Sigmoid colon (tissue), 7 donors: ENCODE measurements around the gene ZNF467. TPM values are rescaled to one million over a fixed set of nuclear protein-coding genes. Genes with fewer than 3 reads are reported as not detected.

Experiments
- DNase-seq: peaks from one replicate; pipeline ENCODE4 v3.0.0-alpha.2; 2019
- H3K27ac ChIP-seq, 4 donors: fragments of 200-600 bp; sonication (generic); one replicate each; pipeline ENCODE4 v1.5.1; 2016 to 2019; ENCODE audit warnings: mild to moderate bottlenecking in 1 of 4
- H3K27me3 ChIP-seq, 3 donors: fragments of 200-600 bp; sonication (generic); one replicate each; pipeline ENCODE4 v1.5.1; 2019; ENCODE audit warnings: mild to moderate bottlenecking in 1 of 3
- H3K36me3 ChIP-seq, 4 donors: fragments of 200-600 bp; sonication (generic); one replicate each; pipeline ENCODE4 v1.5.1; 2016 to 2019
- H3K4me1 ChIP-seq, 4 donors: fragments of 200-600 bp; sonication (generic); one replicate each; pipeline ENCODE4 v1.5.1; 2017 to 2019
- H3K4me3 ChIP-seq, 4 donors: fragments of 200-600 bp; sonication (generic); one replicate each; pipeline ENCODE4 v1.5.1; 2017 to 2019; ENCODE audit warnings: mild to moderate bottlenecking in 2 of 4, moderate library complexity in 1 of 4
- H3K9me3 ChIP-seq, 4 donors: fragments of 200-600 bp in 3 of 4; sonication (generic) in 3 of 4; one replicate each; pipeline versions ENCODE4 v1.5.1 to v1.6.1; 2013 to 2019
- CTCF ChIP-seq, 4 experiments: fragments of 450-650 bp in 3 of 4; fragments of 200-600 bp in 1 of 4; IDR thresholded peaks; one replicate each; pipeline ENCODE4 v1.5.1; 2016 to 2019; ENCODE audit warnings: antibody characterized with exemption in 4 of 4, mild to moderate bottlenecking in 3 of 4, moderate library complexity in 2 of 4
- EP300 ChIP-seq, 4 donors: sonication (generic); formaldehyde crosslinking; IDR thresholded peaks; one replicate each; pipeline ENCODE4 v1.6.1; 2017; ENCODE audit warnings: antibody characterized with exemption in 4 of 4
- POLR2A ChIP-seq, 2 donors: fragments of 450-650 bp; IDR thresholded peaks; one replicate each; pipeline ENCODE4 v1.6.1; 2016; ENCODE audit warnings: antibody characterized with exemption in 2 of 2, mild to moderate bottlenecking in 2 of 2, moderate library complexity in 2 of 2
- POLR2AphosphoS5 ChIP-seq, 4 donors: sonication (generic); formaldehyde crosslinking; IDR thresholded peaks; one replicate each; pipeline ENCODE4 v1.6.1; 2017; ENCODE audit warnings: antibody characterized with exemption in 4 of 4
- WGBS, 2 donors: extraction: QIAGEN DNeasy Blood & Tissue Kit; methylation state at CpG; one replicate each; pipeline ENCODE4 v1.1.7; 2013; 5-methylcytosine and 5-hydroxymethylcytosine counted together
- intact Hi-C: fragments of 100-400 bp; cut with DNase I; formaldehyde crosslinking; loops from one replicate; pipeline ENCODE4 v1.15.1; 2023
- polyA plus RNA-seq, 3 donors: library from polyadenylated mRNA; stranded (reverse); fragments of 200-250 nt; gene quantifications; one replicate each; pipeline ENCODE4 v1.2.3, GENCODE V29; 2013
- total RNA-seq, 4 donors: library from RNA; depleted of rRNA; stranded (reverse); fragments of >200 nt; gene quantifications; one replicate each; pipeline ENCODE4 v1.1.0, GENCODE V29; 2016
- donor health status: healthy with polysubstance abuse.
- donor health status: Bipolar disorder and iron deficiency.
- donor health status: healthy.

ZNF467 gene
- total and polyA plus RNA-seq, 7 donors, result 3.0 to 15.7 (median 7.1) TPM

DNA sequence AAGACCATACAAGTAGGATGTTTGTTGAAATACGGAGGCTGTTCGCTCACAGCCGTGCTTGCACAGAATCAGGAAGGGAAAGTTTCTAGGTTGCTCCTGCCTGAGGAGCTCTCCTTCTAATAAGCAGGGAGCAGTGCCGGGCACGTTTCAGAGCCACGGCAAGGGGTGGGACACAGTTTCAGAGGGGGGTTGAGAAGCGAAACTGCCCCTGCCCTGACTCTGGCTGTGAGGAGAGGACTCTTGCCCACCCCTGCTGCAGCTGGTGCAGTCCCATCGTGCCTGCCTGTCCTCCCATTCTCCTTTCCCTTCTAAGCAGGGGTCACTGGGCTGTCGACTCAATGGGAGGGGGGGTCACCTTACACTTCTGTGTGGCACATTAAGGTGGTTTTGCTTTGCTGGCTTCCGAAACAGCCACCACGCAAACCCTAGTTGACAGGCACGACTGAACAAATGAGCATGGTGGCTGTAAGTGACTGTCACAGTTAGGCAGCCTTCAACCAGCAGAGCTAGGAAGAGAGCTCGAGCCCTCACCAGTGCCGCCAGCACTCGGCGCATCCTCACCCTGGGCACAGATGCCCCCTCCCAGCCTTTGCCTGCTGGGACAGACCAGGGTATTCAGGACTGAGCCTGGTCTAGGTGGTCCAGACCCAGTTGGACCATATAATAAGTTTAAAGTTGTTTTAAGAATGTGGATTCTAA is 37.5 kb downstream of the ZNF467 start:
- intact Hi-C loops, result no loop called here
- peak; percentile 43 for DNase-seq
- no peak for TF ChIP-seq CTCF (IDR thresholded peaks at IDR 0.05)
- TF ChIP-seq EP300 (IDR thresholded peaks at IDR 0.05), result no peak
- no peak for TF ChIP-seq POLR2A (IDR thresholded peaks at IDR 0.05)
- TF ChIP-seq POLR2AphosphoS5 (IDR thresholded peaks at IDR 0.05), result no peak

GRCh38 chr7:149735181-149735602 is 38.2 kb downstream of the ZNF467 start:
- DNase-seq, result peak; percentile 40
- Histone ChIP-seq H3K27ac (no peak overlapping the region), H3K4me3 (no peak overlapping the region), H3K4me1 (no peaks in the 10 kb centered on the region), H3K27me3 (peaks cover 0 to 15% (median 0%) of the 10 kb centered on the region in 3 donors), H3K9me3 (no peaks in the 10 kb centered on the region), H3K36me3 (peaks cover 4 to 38% (median 18%) of the 10 kb centered on the region in 4 donors)
- intact Hi-C loops, result no loop called here
- no peak for TF ChIP-seq CTCF (IDR thresholded peaks at IDR 0.05)
- 92 to 94% methylated on average over 6 of the region's 6 CpGs for WGBS, 2 donors

More for the DNA sequence above, 37.5 kb downstream of the ZNF467 start:
- Histone ChIP-seq H3K36me3 (peaks cover 0 to 31% (median 15%) of the 10 kb centered on the region in 4 donors), H3K4me1 (no peaks in the 10 kb centered on the region), H3K4me3 (no peak overlapping the region), H3K27me3 (peaks cover 0 to 15% (median 0%) of the 10 kb centered on the region in 3 donors), H3K9me3 (no peaks in the 10 kb centered on the region), H3K27ac (no peak overlapping the region)
- 74 to 76% methylated on average over 16 of the region's 16 CpGs for WGBS, 2 donors

- Histone ChIP-seq H3K27ac (no peak overlapping the region), H3K9me3 (no peaks in the 10 kb centered on the region), H3K4me1 (no peaks in the 10 kb centered on the region), H3K27me3 (peaks cover 0 to 15% (median 0%) of the 10 kb centered on the region in 3 donors), H3K4me3 (no peak overlapping the region), H3K36me3 (peaks cover 4 to 43% (median 20%) of the 10 kb centered on the region in 4 donors)
- 42 to 55% methylated on average over 2 of the region's 2 CpGs for WGBS, 2 donors
- no peak for DNase-seq
- intact Hi-C loops, result no loop called here
- no peak for TF ChIP-seq POLR2A (IDR thresholded peaks at IDR 0.05)
- no peak for TF ChIP-seq CTCF (IDR thresholded peaks at IDR 0.05)
- TF ChIP-seq POLR2AphosphoS5 (IDR thresholded peaks at IDR 0.05), result no peak
- no peak for TF ChIP-seq EP300 (IDR thresholded peaks at IDR 0.05)
Measured at GRCh38 chr7:149734791-149735075, 38.7 kb downstream of the ZNF467 start.

- Histone ChIP-seq H3K27me3 (peaks cover 0 to 15% (median 0%) of the 10 kb centered on the region in 3 donors), H3K27ac (no peak overlapping the region), H3K9me3 (no peaks in the 10 kb centered on the region), H3K4me1 (no peaks in the 10 kb centered on the region), H3K36me3 (peaks cover 4 to 48% (median 26%) of the 10 kb centered on the region in 4 donors), H3K4me3 (no peak overlapping the region)
- WGBS, 2 donors, result 67 to 78% methylated on average over 20 of the region's 20 CpGs
- DNase-seq, result peak; percentile 60
- intact Hi-C loops, result no loop called here
- no peak for TF ChIP-seq POLR2A (IDR thresholded peaks at IDR 0.05)
- TF ChIP-seq POLR2AphosphoS5 (IDR thresholded peaks at IDR 0.05), result no peak
- TF ChIP-seq EP300 (IDR thresholded peaks at IDR 0.05), result no peak
- no peak for TF ChIP-seq CTCF (IDR thresholded peaks at IDR 0.05)
Measured at GRCh38 chr7:149733924-149734790, 39.2 kb downstream of the ZNF467 start.
